ENCODE results near the gene IRX2. TPM values are rescaled to one million over a fixed set of nuclear protein-coding genes. Genes with fewer than 3 reads are reported as not detected.

Gene IRX2
- total RNA-seq, 1 experiment from 2014 or later: not detected

- no peak for DNase-seq (ENCODE audit: low spot score)
- Histone ChIP-seq H3K9me3 (ENCODE audit: low read depth, low read length, poor library complexity, severe bottlenecking) (peaks cover 47% of the 10 kb centered on the region), H3K4me3 (ENCODE audit: low read depth, low read length, poor library complexity, severe bottlenecking) (no peak overlapping the region), H3K36me3 (ENCODE audit: insufficient read depth, low read length, poor library complexity, severe bottlenecking) (no peaks in the 10 kb centered on the region), H3K4me1 (ENCODE audit: insufficient read depth, low read length, poor library complexity, severe bottlenecking) (no peaks in the 10 kb centered on the region), H3K27me3 (replicated peaks; ENCODE audit: insufficient read depth, low read depth, low read length, poor library complexity) (no peaks in the 10 kb centered on the region), H3K27ac (ENCODE audit: low read depth, low read length, poor library complexity, severe bottlenecking) (no peak overlapping the region)
- BruUV-seq (replicated peaks): no TSS peak
- POLR2A ChIA-PET (ENCODE audit: low non-redundant PET): no interaction called here
- TF ChIP-seq CTCF (conservative IDR thresholded peaks at IDR 0.05; ENCODE audit: low read depth, low read length) (no peak), EZH2 (IDR thresholded peaks at IDR 0.05; ENCODE audit: borderline replicate concordance, low read depth, low read length, poor library complexity, severe bottlenecking) (no peak)
- intact Hi-C loops (cut with micrococcal nuclease; ENCODE audit: unreplicated experiment): no loop called here
- CTCF ChIA-PET: no interaction called here
Observed at GRCh38 chr5:2699231-2699630, 52.2 kb downstream of the IRX2 start.

- DNase-seq (ENCODE audit: low spot score): no peak
Observed at GRCh38 chr5:2698581-2698980, 52.9 kb downstream of the IRX2 start.

GRCh38 chr5:2697446-2698200, 53.9 kb downstream of the IRX2 start:
- H3K9me3 ChIP-seq (ENCODE audit: low read depth, low read length, poor library complexity, severe bottlenecking): peaks cover 49% of the 10 kb centered on the region
- no peak for TF ChIP-seq CTCF (conservative IDR thresholded peaks at IDR 0.05; ENCODE audit: low read depth, low read length)
- no peak for TF ChIP-seq EZH2 (IDR thresholded peaks at IDR 0.05; ENCODE audit: borderline replicate concordance, low read depth, low read length, poor library complexity, severe bottlenecking)
- intact Hi-C loops (cut with micrococcal nuclease; ENCODE audit: unreplicated experiment): no loop called here
- POLR2A ChIA-PET (ENCODE audit: low non-redundant PET): no interaction called here
- no peak for DNase-seq (ENCODE audit: low spot score)
- H3K27ac ChIP-seq (ENCODE audit: low read depth, low read length, poor library complexity, severe bottlenecking): no peak overlapping the region
- CTCF ChIA-PET: no interaction called here
- BruUV-seq (replicated peaks): no TSS peak
- no peaks in the 10 kb centered on the region for H3K27me3 ChIP-seq (replicated peaks; ENCODE audit: insufficient read depth, low read depth, low read length, poor library complexity)
- H3K4me1 ChIP-seq (ENCODE audit: insufficient read depth, low read length, poor library complexity, severe bottlenecking): no peaks in the 10 kb centered on the region
- no peaks in the 10 kb centered on the region for H3K36me3 ChIP-seq (ENCODE audit: insufficient read depth, low read length, poor library complexity, severe bottlenecking)
- H3K4me3 ChIP-seq (ENCODE audit: low read depth, low read length, poor library complexity, severe bottlenecking): no peak overlapping the region

More at GRCh38 chr5:2698581-2698980, 52.9 kb downstream of the IRX2 start:
- POLR2A ChIA-PET (ENCODE audit: low non-redundant PET): no interaction called here
- intact Hi-C loops (cut with micrococcal nuclease; ENCODE audit: unreplicated experiment): no loop called here
- Histone ChIP-seq H3K36me3 (ENCODE audit: insufficient read depth, low read length, poor library complexity, severe bottlenecking) (no peaks in the 10 kb centered on the region), H3K4me3 (ENCODE audit: low read depth, low read length, poor library complexity, severe bottlenecking) (no peak overlapping the region), H3K4me1 (ENCODE audit: insufficient read depth, low read length, poor library complexity, severe bottlenecking) (no peaks in the 10 kb centered on the region), H3K9me3 (ENCODE audit: low read depth, low read length, poor library complexity, severe bottlenecking) (peaks cover 49% of the 10 kb centered on the region), H3K27me3 (replicated peaks; ENCODE audit: insufficient read depth, low read depth, low read length, poor library complexity) (no peaks in the 10 kb centered on the region), H3K27ac (ENCODE audit: low read depth, low read length, poor library complexity, severe bottlenecking) (no peak overlapping the region)
- CTCF ChIA-PET: no interaction called here
- no peak for TF ChIP-seq EZH2 (IDR thresholded peaks at IDR 0.05; ENCODE audit: borderline replicate concordance, low read depth, low read length, poor library complexity, severe bottlenecking)
- TF ChIP-seq CTCF (conservative IDR thresholded peaks at IDR 0.05; ENCODE audit: low read depth, low read length): no peak
- BruUV-seq (replicated peaks): no TSS peak

Data from A673 (cell line).